Hepatocyte (in vitro differentiated cells): Measurements from ENCODE around the gene IL13RA1. TPM values are rescaled to one million over a fixed set of nuclear protein-coding genes. Genes with fewer than 3 reads are reported as not detected.

Experiments used
- DNase-seq: peaks from one replicate; pipeline ENCODE4 v3.0.0-alpha.2; 2016; ENCODE audit warnings: low spot score
- H2AFZ ChIP-seq: fragments of 200-600 bp; sonication (generic); 2 replicates; pipeline ENCODE4 v1.6.0; 2016; ENCODE audit warnings: antibody characterized with exemption, mild to moderate bottlenecking
- H3K27ac ChIP-seq: fragments of 200-600 bp; sonication (generic); 2 replicates; pipeline ENCODE4 v1.5.1; 2016; ENCODE audit warnings: mild to moderate bottlenecking
- H3K27me3 ChIP-seq: fragments of 200-600 bp; sonication (generic); 2 replicates; pipeline ENCODE4 v1.6.1; 2016
- H3K36me3 ChIP-seq: fragments of 200-600 bp; sonication (generic); replicated peaks from 2 replicates; pipeline ENCODE4 v1.5.1; 2016; ENCODE audit warnings: low read depth; ENCODE audit not compliant: insufficient read depth
- H3K4me1 ChIP-seq: fragments of 200-600 bp; sonication (generic); 2 replicates; pipeline ENCODE4 v1.5.1; 2016; ENCODE audit warnings: mild to moderate bottlenecking, moderate library complexity; ENCODE audit not compliant: insufficient read depth
- H3K4me2 ChIP-seq: fragments of 200-600 bp; sonication (generic); 2 replicates; pipeline ENCODE4 v1.6.0; 2016
- H3K4me3 ChIP-seq: fragments of 200-600 bp; sonication (generic); 2 replicates; pipeline ENCODE4 v1.5.1; 2016; ENCODE audit warnings: mild to moderate bottlenecking
- H3K79me2 ChIP-seq: fragments of 200-600 bp; sonication (generic); 2 replicates; pipeline ENCODE4 v1.6.0; 2017; ENCODE audit warnings: mild to moderate bottlenecking
- H3K9me2 ChIP-seq: fragments of 200-600 bp; sonication (generic); replicated peaks from 2 replicates; pipeline ENCODE4 v1.6.0; 2017; ENCODE audit warnings: mild to moderate bottlenecking; ENCODE audit not compliant: insufficient read depth
- H3K9me3 ChIP-seq: fragments of 200-600 bp; sonication (generic); 2 replicates; pipeline ENCODE4 v1.5.1; 2016; ENCODE audit warnings: low read depth, mild to moderate bottlenecking
- H4K20me1 ChIP-seq: fragments of 200-600 bp; sonication (generic); 2 replicates; pipeline ENCODE4 v1.6.0; 2016; ENCODE audit warnings: mild to moderate bottlenecking; ENCODE audit not compliant: insufficient read depth, poor library complexity, severe bottlenecking
- EZH2 ChIP-seq: fragments of 200-600 bp; sonication (generic); IDR thresholded peaks from 2 replicates; pipeline ENCODE4 v1.6.1; 2016; ENCODE audit warnings: antibody characterized with exemption, mild to moderate bottlenecking, borderline replicate concordance
- EZH2phosphoT487 ChIP-seq: fragments of 200-600 bp; sonication (generic); IDR thresholded peaks from one replicate; pipeline ENCODE4 v1.6.1; 2018; ENCODE audit warnings: antibody characterized with exemption, mild to moderate bottlenecking, low read depth, moderate library complexity; ENCODE audit not compliant: unreplicated experiment, severe bottlenecking
- WGBS: methylation state at CpG from one replicate; pipeline ENCODE4 v1.1.6; 2016; ENCODE audit warnings: low lambda C conversion rate; ENCODE audit errors: missing lambda C conversion rate; 5-methylcytosine and 5-hydroxymethylcytosine counted together
- polyA plus RNA-seq: library from polyadenylated mRNA; unstranded; fragments of >200 nt; fragmentation: Nextera tagmentation; extraction: Ambion mirVana; gene quantifications from 2 replicates; pipeline ENCODE4 v1.2.1, GENCODE V29; 2016
- total RNA-seq: library from RNA; depleted of rRNA; stranded (reverse); fragments of >200 nt; gene quantifications from 2 replicates; pipeline ENCODE4 v1.2.3, GENCODE V29; 2014
- TF ChIP-seq, protein P1 (sequence below): fragments of 200-600 bp; sonication (generic); IDR thresholded peaks from 2 replicates; pipeline ENCODE4 v1.5.1; 2016; ENCODE audit warnings: antibody characterized with exemption, mild to moderate bottlenecking; ENCODE audit not compliant: poor library complexity

Gene IL13RA1
- total RNA-seq = 38.5 and 40.9 TPM in 2 replicates
- polyA plus RNA-seq = 20.3 and 27.2 TPM in 2 replicates

DNA sequence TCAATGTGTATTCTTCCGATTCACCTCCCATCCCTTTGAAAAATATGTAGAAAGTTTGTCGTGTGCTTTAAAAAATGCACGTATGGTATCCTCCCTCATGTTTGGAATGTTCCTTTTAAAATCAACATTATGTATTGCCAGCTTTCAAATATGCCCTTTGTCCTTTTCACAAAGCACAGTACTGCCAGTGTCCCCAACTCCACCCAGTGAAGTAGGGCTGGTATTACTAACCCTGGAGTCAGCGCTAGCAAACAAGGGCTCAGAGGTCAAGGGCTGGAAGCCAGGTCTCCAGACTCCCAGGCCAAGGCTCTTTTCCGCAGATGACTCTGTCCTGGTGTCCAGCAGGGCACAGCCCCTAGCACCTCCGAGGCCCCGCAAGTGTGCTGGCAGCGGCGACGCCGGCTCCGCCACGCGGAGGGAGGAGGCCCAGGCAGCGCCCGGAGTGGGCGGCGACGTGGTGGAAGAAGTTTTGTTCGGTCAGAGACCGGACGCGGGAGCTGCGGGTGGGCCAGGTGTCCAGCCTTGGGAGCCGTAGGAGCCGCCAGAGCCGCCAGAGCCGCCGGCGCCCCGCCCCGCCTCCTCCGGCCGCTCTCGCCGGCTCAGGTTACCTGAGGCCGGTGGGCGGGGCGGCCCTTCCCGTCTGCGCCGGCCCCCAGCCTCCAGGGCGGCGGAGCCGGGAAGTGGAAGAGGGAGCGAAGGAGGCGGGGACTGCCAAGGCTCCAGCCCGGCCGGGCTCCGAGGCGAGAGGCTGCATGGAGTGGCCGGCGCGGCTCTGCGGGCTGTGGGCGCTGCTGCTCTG, at the start of gene IL13RA1:
IL13RA1 (plus strand) TSS at position 720 of the 799 bp plus-strand sequence; CDS start at position 753, 33 bp downstream.
- Histone ChIP-seq H3K9me2 (no peaks in the 10 kb centered on the region), H3K9me3 (no peaks in the 10 kb centered on the region), H2AFZ (peak within 1 kb of the TSS; percentile 55), H3K36me3 (no peaks in the 10 kb centered on the region), H4K20me1 (no peaks in the 10 kb centered on the region), H3K79me2 (no peaks in the 10 kb centered on the region), H3K4me2 (peak within 1 kb of the TSS; percentile 85), H3K4me1 (peaks cover 10% of the 10 kb centered on the region), H3K27ac (peak within 1 kb of the TSS; percentile 96), H3K4me3 (peak within 1 kb of the TSS; percentile 61), H3K27me3 (no peaks in the 10 kb centered on the region)
- TF ChIP-seq, protein P1, sequence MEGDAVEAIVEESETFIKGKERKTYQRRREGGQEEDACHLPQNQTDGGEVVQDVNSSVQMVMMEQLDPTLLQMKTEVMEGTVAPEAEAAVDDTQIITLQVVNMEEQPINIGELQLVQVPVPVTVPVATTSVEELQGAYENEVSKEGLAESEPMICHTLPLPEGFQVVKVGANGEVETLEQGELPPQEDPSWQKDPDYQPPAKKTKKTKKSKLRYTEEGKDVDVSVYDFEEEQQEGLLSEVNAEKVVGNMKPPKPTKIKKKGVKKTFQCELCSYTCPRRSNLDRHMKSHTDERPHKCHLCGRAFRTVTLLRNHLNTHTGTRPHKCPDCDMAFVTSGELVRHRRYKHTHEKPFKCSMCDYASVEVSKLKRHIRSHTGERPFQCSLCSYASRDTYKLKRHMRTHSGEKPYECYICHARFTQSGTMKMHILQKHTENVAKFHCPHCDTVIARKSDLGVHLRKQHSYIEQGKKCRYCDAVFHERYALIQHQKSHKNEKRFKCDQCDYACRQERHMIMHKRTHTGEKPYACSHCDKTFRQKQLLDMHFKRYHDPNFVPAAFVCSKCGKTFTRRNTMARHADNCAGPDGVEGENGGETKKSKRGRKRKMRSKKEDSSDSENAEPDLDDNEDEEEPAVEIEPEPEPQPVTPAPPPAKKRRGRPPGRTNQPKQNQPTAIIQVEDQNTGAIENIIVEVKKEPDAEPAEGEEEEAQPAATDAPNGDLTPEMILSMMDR = no peak
- WGBS = 52% methylated on average over 26 of the region's 56 CpGs
- DNase-seq = peak; percentile 93

DNA sequence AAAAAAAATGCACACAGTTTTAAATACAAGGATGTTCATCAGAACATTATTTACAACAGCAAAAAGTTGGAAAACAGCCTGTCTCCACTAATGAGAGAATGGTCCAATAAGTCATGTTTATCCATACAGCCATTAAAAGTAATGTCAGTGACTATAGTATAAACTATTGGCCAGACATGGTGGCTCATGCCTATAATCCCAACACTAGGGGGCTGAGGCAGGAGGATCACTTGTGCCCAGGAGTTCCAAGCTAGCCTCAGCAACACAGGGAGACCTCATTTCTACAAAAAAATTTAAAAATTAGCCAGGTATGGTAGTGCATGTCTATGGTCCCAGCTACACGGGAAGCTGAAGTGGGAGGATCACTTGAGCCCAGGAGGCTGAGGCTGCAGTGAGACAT, 48.1 kb upstream of the IL13RA1 start:
- Histone ChIP-seq H4K20me1 (no peaks in the 10 kb centered on the region), H3K4me1 (no peaks in the 10 kb centered on the region), H2AFZ (no peak overlapping the region), H3K27me3 (no peaks in the 10 kb centered on the region), H3K4me3 (no peak overlapping the region), H3K36me3 (no peaks in the 10 kb centered on the region), H3K27ac (no peak overlapping the region), H3K9me3 (no peaks in the 10 kb centered on the region), H3K4me2 (no peak overlapping the region), H3K9me2 (no peaks in the 10 kb centered on the region), H3K79me2 (no peaks in the 10 kb centered on the region)
- TF ChIP-seq EZH2phosphoT487 (no peak), EZH2 (no peak)
- TF ChIP-seq, protein P1 = no peak
- no peak for DNase-seq
- WGBS = 90% methylated on average over 1 of the region's 1 CpG

DNA sequence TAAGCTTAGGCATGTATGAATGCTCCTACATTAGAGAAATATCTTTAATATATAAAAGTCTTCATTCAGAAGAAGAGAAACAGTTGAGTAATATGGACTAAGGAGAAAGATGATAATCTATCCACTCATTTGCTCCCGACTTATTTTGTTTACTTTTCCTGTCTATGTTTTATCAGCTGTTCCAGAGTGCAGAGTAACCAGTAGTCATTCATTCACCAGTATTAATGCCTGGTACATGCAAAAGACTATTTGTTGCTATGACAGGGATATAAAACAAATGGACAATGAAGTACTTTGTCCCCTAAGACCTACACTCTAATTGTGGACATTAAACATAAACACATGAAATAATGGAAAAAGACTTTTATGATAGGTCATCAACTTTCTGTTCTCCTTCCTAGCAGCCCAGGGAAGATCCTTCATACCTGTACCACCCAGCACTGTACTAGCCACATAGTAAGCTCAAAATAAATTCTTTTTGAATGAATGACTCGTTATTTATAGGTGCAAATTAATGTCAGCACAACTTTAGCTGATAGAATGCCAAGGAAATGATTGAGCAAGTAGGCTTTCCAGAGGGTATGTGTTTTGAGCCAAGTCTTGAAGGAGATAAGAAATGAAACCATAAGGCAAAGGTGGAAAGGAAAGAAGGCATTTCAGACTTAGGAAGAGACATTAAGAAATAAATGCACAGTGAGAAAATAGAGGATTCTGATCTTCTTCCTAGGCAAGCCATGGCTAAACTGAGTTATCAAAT, 45.0 kb upstream of the IL13RA1 start:
- no peaks in the 10 kb centered on the region for H3K27me3 ChIP-seq
- no peaks in the 10 kb centered on the region for H4K20me1 ChIP-seq
- H3K9me3 ChIP-seq = no peaks in the 10 kb centered on the region
- no peaks in the 10 kb centered on the region for H3K79me2 ChIP-seq
- DNase-seq = no peak
- no peaks in the 10 kb centered on the region for H3K4me1 ChIP-seq
- no peak overlapping the region for H2AFZ ChIP-seq
- no peak overlapping the region for H3K4me3 ChIP-seq
- H3K36me3 ChIP-seq = no peaks in the 10 kb centered on the region
- peak overlapping the region; percentile 36 for H3K27ac ChIP-seq
- TF ChIP-seq, protein P1 = no peak
- TF ChIP-seq EZH2phosphoT487 (no peak), EZH2 (no peak)
- H3K9me2 ChIP-seq = no peaks in the 10 kb centered on the region
- 55% methylated on average over 2 of the region's 2 CpGs for WGBS
- peak overlapping the region; percentile 13 for H3K4me2 ChIP-seq
